CD8-positive, alpha-beta memory T cell (primary cell): Measurements from ENCODE around the gene HERC2. TPM values are rescaled to one million over a fixed set of nuclear protein-coding genes. Genes with fewer than 3 reads are reported as not detected.

Experiments used
- CTCF ChIA-PET: fragments of 350-600 bp; sonication (Branson Sonifier 250); formaldehyde crosslinking; loops from one replicate; lab custom pipeline; 2021; ENCODE audit warnings: antibody characterized with exemption; lab: Charles Lee
- POLR2A ChIA-PET: fragments of 350-600 bp; sonication (Branson Sonifier 250); formaldehyde crosslinking; loops from one replicate; lab custom pipeline; 2021; ENCODE audit warnings: antibody characterized with exemption; lab: Charles Lee
- DNase-seq, 5 donors: peaks; one replicate each; pipeline versions ENCODE4 v3.0.0 to v3.0.0-alpha.2; 2020 to 2022; ENCODE audit warnings: mixed read lengths in 1 of 5
- H3K27ac ChIP-seq: one replicate; pipeline ENCODE4 v1.7.0; 2013; ENCODE audit warnings: low read depth, mild to moderate bottlenecking, low read length, moderate library complexity
- H3K27me3 ChIP-seq: 2 replicates; pipeline ENCODE4 v1.7.0; 2013; ENCODE audit warnings: low read length, mild to moderate bottlenecking; ENCODE audit not compliant: insufficient read depth, poor library complexity, severe bottlenecking
- H3K36me3 ChIP-seq: 2 replicates; pipeline ENCODE4 v1.7.0; 2013; ENCODE audit warnings: mild to moderate bottlenecking, low read length, moderate library complexity; ENCODE audit not compliant: insufficient read depth
- H3K4me1 ChIP-seq: 2 replicates; pipeline ENCODE4 v1.7.0; 2013; ENCODE audit warnings: mild to moderate bottlenecking, low read length, moderate library complexity; ENCODE audit not compliant: insufficient read depth
- H3K4me3 ChIP-seq: 2 replicates; pipeline ENCODE4 v1.7.0; 2013; ENCODE audit warnings: mild to moderate bottlenecking, low read length
- H3K9me3 ChIP-seq: 2 replicates; pipeline ENCODE4 v1.7.0; 2013; ENCODE audit warnings: mild to moderate bottlenecking, low read length
- H3K27ac Mint-ChIP-seq, 8 donors: one replicate each; pipeline ENCODE4 v1.8.0; 2020 to 2021; ENCODE audit warnings: mixed read lengths in 8 of 8, mild to moderate bottlenecking in 6 of 8, inconsistent platforms in 3 of 8, moderate library complexity in 3 of 8
- H3K27me3 Mint-ChIP-seq, 2 donors: one replicate each; pipeline ENCODE4 v1.8.0; 2020 to 2021; ENCODE audit warnings: mixed read lengths in 2 of 2, mild to moderate bottlenecking in 1 of 2, moderate library complexity in 1 of 2
- H3K36me3 Mint-ChIP-seq, 3 donors: one replicate each; pipeline ENCODE4 v1.8.0; 2020 to 2021; ENCODE audit warnings: mixed read lengths in 3 of 3, inconsistent platforms in 1 of 3, mild to moderate bottlenecking in 1 of 3
- H3K4me1 Mint-ChIP-seq, 3 donors: one replicate each; pipeline ENCODE4 v1.8.0; 2020 to 2021; ENCODE audit warnings: mixed read lengths in 3 of 3, inconsistent platforms in 1 of 3, mild to moderate bottlenecking in 1 of 3
- H3K4me3 Mint-ChIP-seq, 7 donors: one replicate each; pipeline ENCODE4 v1.8.0; 2020 to 2021; ENCODE audit warnings: mixed read lengths in 7 of 7, mild to moderate bottlenecking in 6 of 7, moderate library complexity in 4 of 7, inconsistent platforms in 2 of 7
- H3K9me3 Mint-ChIP-seq, 5 donors: one replicate each; pipeline ENCODE4 v1.8.0; 2020 to 2022; ENCODE audit warnings: mixed read lengths in 5 of 5, mild to moderate bottlenecking in 3 of 5, moderate library complexity in 2 of 5, inconsistent platforms in 1 of 5
- polyA plus RNA-seq: library from polyadenylated mRNA; unstranded; fragments of 300-500 nt; fragmentation: Illumina TruSeq; gene quantifications from one replicate; pipeline ENCODE4 v1.2.3, GENCODE V29; 2021
- total RNA-seq, 2 experiments: library from RNA; stranded (reverse); gene quantifications; one replicate each; pipeline ENCODE4 v1.2.3, GENCODE V29; 2021

Gene HERC2
- total and polyA plus RNA-seq, 3 experiments from 2014 or later, result 10.1 to 37.3 (median 31.0) TPM

- no peak for DNase-seq
- H3K27ac ChIP-seq, result no peak overlapping the region
- H3K27me3 ChIP-seq, result no peaks in the 10 kb centered on the region
- H3K27ac Mint-ChIP-seq, result no peak overlapping the region
- peaks cover 22 to 77% (median 25%) of the 10 kb centered on the region in 3 donors for H3K36me3 Mint-ChIP-seq
- H3K36me3 ChIP-seq, result peaks cover 38% of the 10 kb centered on the region
- H3K4me1 ChIP-seq, result no peaks in the 10 kb centered on the region
- ChIA-PET POLR2A (interaction anchor here (0.6 kb wide), 1 partner anchor 18 kb away, joined by 3 read pairs; no protein-coding TSS in a partner anchor), CTCF (interaction anchor here (1.0 kb wide), 1 partner anchor 11 kb away, joined by 5 read pairs; no protein-coding TSS in a partner anchor)
- H3K9me3 ChIP-seq, result no peaks in the 10 kb centered on the region
- no peaks in the 10 kb centered on the region for H3K27me3 Mint-ChIP-seq
- no peaks in the 10 kb centered on the region for H3K9me3 Mint-ChIP-seq
- H3K4me3 ChIP-seq, result no peak overlapping the region
- H3K4me3 Mint-ChIP-seq, result no peak overlapping the region
- no peaks in the 10 kb centered on the region for H3K4me1 Mint-ChIP-seq
These were observed 207.0 kb downstream of the HERC2 start for GRCh38 chr15:28114721-28115622.

- Mint-ChIP-seq H3K27ac (no peak overlapping the region), H3K27me3 (peaks cover 0 to 4% of the 10 kb centered on the region in 2 donors), H3K4me1 (peaks cover 0 to 2% (median 0%) of the 10 kb centered on the region in 3 donors), H3K4me3 (no peak overlapping the region), H3K9me3 (no peaks in the 10 kb centered on the region), H3K36me3 (peaks cover 22 to 72% (median 25%) of the 10 kb centered on the region in 3 donors)
- no peak overlapping the region for H3K27ac ChIP-seq
- no peak overlapping the region for H3K4me3 ChIP-seq
- peaks cover 34% of the 10 kb centered on the region for H3K36me3 ChIP-seq
- POLR2A ChIA-PET, result no interaction called here
- H3K4me1 ChIP-seq, result no peaks in the 10 kb centered on the region
- H3K27me3 ChIP-seq, result no peaks in the 10 kb centered on the region
- DNase-seq, result no peak
- CTCF ChIA-PET, result no interaction called here
- no peaks in the 10 kb centered on the region for H3K9me3 ChIP-seq
These were observed 207.9 kb downstream of the HERC2 start for GRCh38 chr15:28114114-28114455.

- H3K9me3 Mint-ChIP-seq, result no peaks in the 10 kb centered on the region
- Histone ChIP-seq H3K27me3 (no peaks in the 10 kb centered on the region), H3K9me3 (no peaks in the 10 kb centered on the region), H3K27ac (no peak overlapping the region), H3K4me1 (no peaks in the 10 kb centered on the region), H3K36me3 (peaks cover 34% of the 10 kb centered on the region), H3K4me3 (no peak overlapping the region)
- CTCF ChIA-PET, result no interaction called here
- H3K4me1 Mint-ChIP-seq, result peaks cover 0 to 2% (median 0%) of the 10 kb centered on the region in 3 donors
- no peak overlapping the region for H3K27ac Mint-ChIP-seq
- DNase-seq, result no peak
- peaks cover 22 to 70% (median 25%) of the 10 kb centered on the region in 3 donors for H3K36me3 Mint-ChIP-seq
- POLR2A ChIA-PET, result no interaction called here
- H3K4me3 Mint-ChIP-seq, result no peak overlapping the region
- H3K27me3 Mint-ChIP-seq, result peaks cover 0 to 4% of the 10 kb centered on the region in 2 donors
These were observed 208.4 kb downstream of the HERC2 start for GRCh38 chr15:28113394-28114113.

- Histone ChIP-seq H3K4me3 (no peak overlapping the region), H3K27me3 (no peaks in the 10 kb centered on the region), H3K9me3 (no peaks in the 10 kb centered on the region), H3K27ac (no peak overlapping the region), H3K36me3 (peaks cover 34% of the 10 kb centered on the region), H3K4me1 (peaks cover 1% of the 10 kb centered on the region)
- Mint-ChIP-seq H3K27me3 (peaks cover 0 to 4% of the 10 kb centered on the region in 2 donors), H3K27ac (no peak overlapping the region), H3K4me3 (no peak overlapping the region), H3K36me3 (peaks cover 22 to 65% (median 25%) of the 10 kb centered on the region in 3 donors), H3K4me1 (peaks cover 1 to 3% (median 1%) of the 10 kb centered on the region in 3 donors), H3K9me3 (no peaks in the 10 kb centered on the region)
- POLR2A ChIA-PET, result no interaction called here
- CTCF ChIA-PET, result no interaction called here
- DNase-seq, result no peak
These were observed 209.0 kb downstream of the HERC2 start for GRCh38 chr15:28112962-28113361.

GRCh38 chr15:28112101-28112760, 209.7 kb downstream of the HERC2 start:
- Mint-ChIP-seq H3K27me3 (peaks cover 0 to 4% of the 10 kb centered on the region in 2 donors), H3K36me3 (peaks cover 20 to 58% (median 25%) of the 10 kb centered on the region in 3 donors), H3K4me1 (peaks cover 5 to 7% (median 6%) of the 10 kb centered on the region in 3 donors), H3K4me3 (no peak overlapping the region), H3K27ac (no peak overlapping the region), H3K9me3 (no peaks in the 10 kb centered on the region)
- Histone ChIP-seq H3K27me3 (peaks cover 3% of the 10 kb centered on the region), H3K36me3 (peaks cover 34% of the 10 kb centered on the region), H3K4me3 (no peak overlapping the region), H3K9me3 (no peaks in the 10 kb centered on the region), H3K27ac (no peak overlapping the region), H3K4me1 (peaks cover 5% of the 10 kb centered on the region)
- no peak for DNase-seq
- CTCF ChIA-PET, result no interaction called here
- POLR2A ChIA-PET, result no interaction called here

GRCh38 chr15:28111543-28111942, 210.4 kb downstream of the HERC2 start:
- peaks cover 34% of the 10 kb centered on the region for H3K36me3 ChIP-seq
- ChIA-PET CTCF (no interaction called here), POLR2A (no interaction called here)
- no peaks in the 10 kb centered on the region for H3K9me3 ChIP-seq
- Mint-ChIP-seq H3K4me3 (no peak overlapping the region), H3K4me1 (peaks cover 5 to 10% (median 9%) of the 10 kb centered on the region in 3 donors), H3K36me3 (peaks cover 20 to 52% (median 25%) of the 10 kb centered on the region in 3 donors), H3K9me3 (no peaks in the 10 kb centered on the region), H3K27ac (no peak overlapping the region), H3K27me3 (peaks cover 0 to 4% of the 10 kb centered on the region in 2 donors)
- DNase-seq, result no peak
- H3K4me3 ChIP-seq, result no peak overlapping the region
- no peak overlapping the region for H3K27ac ChIP-seq
- H3K4me1 ChIP-seq, result peaks cover 5% of the 10 kb centered on the region
- H3K27me3 ChIP-seq, result peaks cover 3% of the 10 kb centered on the region

GRCh38 chr15:28110481-28110881, 211.5 kb downstream of the HERC2 start:
- Mint-ChIP-seq H3K27me3 (peaks cover 4% of the 10 kb centered on the region in 2 donors), H3K36me3 (peaks cover 15 to 43% (median 22%) of the 10 kb centered on the region in 3 donors), H3K27ac (peak overlapping the region in 1 of 8 donors; percentile 59), H3K9me3 (no peaks in the 10 kb centered on the region), H3K4me3 (peak overlapping the region in 1 of 7 donors; percentile 17), H3K4me1 (peaks cover 8 to 17% (median 16%) of the 10 kb centered on the region in 3 donors)
- POLR2A ChIA-PET, result no interaction called here
- CTCF ChIA-PET, result interaction anchor here (1.1 kb wide), 1 partner anchor 16 kb away, joined by 3 read pairs; no protein-coding TSS in a partner anchor
- H3K4me1 ChIP-seq, result peaks cover 13% of the 10 kb centered on the region
- no peaks in the 10 kb centered on the region for H3K9me3 ChIP-seq
- no peak for DNase-seq
- no peak overlapping the region for H3K4me3 ChIP-seq
- peaks cover 8% of the 10 kb centered on the region for H3K27me3 ChIP-seq
- H3K36me3 ChIP-seq, result peaks cover 29% of the 10 kb centered on the region
- no peak overlapping the region for H3K27ac ChIP-seq
